Lung (tissue), 12 donors: ENCODE measurements around the gene ADAD2. TPM values are rescaled to one million over a fixed set of nuclear protein-coding genes. Genes with fewer than 3 reads are reported as not detected.

ENCODE experiments used
- ATAC-seq: fragments of 200-7000 bp; cut with Tn5 transposase; one replicate; pipeline ENCODE4 v1.9.1; 2020; ENCODE audit warnings: moderate number of reproducible peaks; ENCODE audit not compliant: insufficient read depth, low FRiP score
- DNase-seq, 3 donors: peaks; one replicate each; pipeline ENCODE4 v3.0.0-alpha.2; 2013 to 2017
- H3K27ac ChIP-seq, 2 donors: one replicate each; pipeline ENCODE4 v1.5.1; 2013; ENCODE audit warnings: mild to moderate bottlenecking in 2 of 2, moderate library complexity in 2 of 2, control low read depth in 1 of 2, inconsistent platforms in 1 of 2, low read depth in 1 of 2, low read length in 1 of 2
- H3K27me3 ChIP-seq, 3 donors: one replicate each; pipeline ENCODE4 v1.5.1; 2013; ENCODE audit warnings: low read length in 2 of 3; ENCODE audit not compliant: control insufficient read depth in 3 of 3, insufficient read depth in 3 of 3
- H3K36me3 ChIP-seq, 4 donors: one replicate each; pipeline ENCODE4 v1.5.1; 2013; ENCODE audit warnings: low read length in 4 of 4, mild to moderate bottlenecking in 1 of 4, moderate library complexity in 1 of 4; ENCODE audit not compliant: control insufficient read depth in 4 of 4, insufficient read depth in 4 of 4
- H3K4me1 ChIP-seq, 5 donors: one replicate each; pipeline ENCODE4 v1.5.1; 2013; ENCODE audit warnings: low read length in 5 of 5, mild to moderate bottlenecking in 2 of 5, moderate library complexity in 1 of 5; ENCODE audit not compliant: control insufficient read depth in 5 of 5, insufficient read depth in 5 of 5
- H3K4me3 ChIP-seq: one replicate; pipeline ENCODE4 v1.5.1; 2013; ENCODE audit warnings: mild to moderate bottlenecking, control low read depth, moderate library complexity
- H3K9ac ChIP-seq, 2 donors: one replicate each; pipeline ENCODE4 v1.5.1; 2013; ENCODE audit warnings: low read length in 2 of 2, control low read depth in 1 of 2; ENCODE audit not compliant: insufficient read depth in 1 of 2
- H3K9me3 ChIP-seq, 4 donors: one replicate each; pipeline ENCODE4 v1.5.1; 2013; ENCODE audit warnings: low read length in 3 of 4, mild to moderate bottlenecking in 1 of 4, moderate library complexity in 1 of 4; ENCODE audit not compliant: control insufficient read depth in 4 of 4, insufficient read depth in 3 of 4
- WGBS, 2 donors: extraction: QIAGEN DNeasy Blood & Tissue Kit; methylation state at CpG; one replicate each; pipeline ENCODE4 v1.1.7; 2013; 5-methylcytosine and 5-hydroxymethylcytosine counted together
- polyA plus RNA-seq, 2 donors: library from polyadenylated mRNA; stranded (reverse); fragments of 200-250 nt; gene quantifications; one replicate each; pipeline ENCODE4 v1.2.1, GENCODE V29; 2013
- total RNA-seq, 2 donors: library from RNA; depleted of rRNA in 1 of 2; stranded (reverse); fragments of >200 nt in 1 of 2; gene quantifications; one replicate each; pipeline ENCODE4 v1.2.1, GENCODE V29; 2014 to 2021
- TF ChIP-seq, protein P1 (sequence below): IDR thresholded peaks from 2 replicates; pipeline ENCODE4 v1.5.1; 2012; ENCODE audit warnings: mild to moderate bottlenecking; ENCODE audit errors: control extremely low read depth, extremely low read depth
- donor health status: control.
- donor health status: control.
- donor health status: Bipolar disorder and iron deficiency.
- donor health status: healthy.
- donor health status: DM: yes; HTN: yes; CAD: no.

The ADAD2 gene
- total and polyA plus RNA-seq, 4 donors: 0.06 to 0.83 (median 0.42) TPM

DNA sequence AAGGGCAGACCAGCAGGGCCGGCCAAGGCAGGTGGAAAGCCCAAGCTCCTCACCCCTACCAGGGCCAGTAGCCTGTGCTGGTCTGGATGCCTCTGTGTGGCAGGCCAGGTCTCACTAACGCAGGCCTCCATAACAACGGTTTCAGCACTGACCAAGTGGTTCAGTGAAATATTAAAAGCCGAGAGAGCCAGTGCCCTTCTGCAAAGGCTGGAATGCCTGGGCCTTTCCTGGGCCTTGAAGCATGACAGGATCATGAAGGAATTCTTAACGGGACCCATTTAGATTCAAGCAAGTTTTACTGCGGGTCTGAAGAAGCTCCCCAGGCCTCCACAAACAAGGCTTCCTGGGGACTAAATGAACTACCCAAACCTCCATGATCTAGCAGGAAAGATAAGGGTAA, 16.3 kb downstream of the ADAD2 start:
- Histone ChIP-seq H3K9me3 (peaks cover 0 to 1% (median 0%) of the 10 kb centered on the region in 4 donors), H3K4me3 (no peak overlapping the region), H3K9ac (no peak overlapping the region), H3K36me3 (no peaks in the 10 kb centered on the region), H3K27me3 (no peaks in the 10 kb centered on the region), H3K4me1 (no peaks in the 10 kb centered on the region), H3K27ac (no peak overlapping the region)
- 65 to 81% methylated on average over 6 of the region's 6 CpGs for WGBS, 2 donors
- DNase-seq: no peak
- TF ChIP-seq, protein P1, sequence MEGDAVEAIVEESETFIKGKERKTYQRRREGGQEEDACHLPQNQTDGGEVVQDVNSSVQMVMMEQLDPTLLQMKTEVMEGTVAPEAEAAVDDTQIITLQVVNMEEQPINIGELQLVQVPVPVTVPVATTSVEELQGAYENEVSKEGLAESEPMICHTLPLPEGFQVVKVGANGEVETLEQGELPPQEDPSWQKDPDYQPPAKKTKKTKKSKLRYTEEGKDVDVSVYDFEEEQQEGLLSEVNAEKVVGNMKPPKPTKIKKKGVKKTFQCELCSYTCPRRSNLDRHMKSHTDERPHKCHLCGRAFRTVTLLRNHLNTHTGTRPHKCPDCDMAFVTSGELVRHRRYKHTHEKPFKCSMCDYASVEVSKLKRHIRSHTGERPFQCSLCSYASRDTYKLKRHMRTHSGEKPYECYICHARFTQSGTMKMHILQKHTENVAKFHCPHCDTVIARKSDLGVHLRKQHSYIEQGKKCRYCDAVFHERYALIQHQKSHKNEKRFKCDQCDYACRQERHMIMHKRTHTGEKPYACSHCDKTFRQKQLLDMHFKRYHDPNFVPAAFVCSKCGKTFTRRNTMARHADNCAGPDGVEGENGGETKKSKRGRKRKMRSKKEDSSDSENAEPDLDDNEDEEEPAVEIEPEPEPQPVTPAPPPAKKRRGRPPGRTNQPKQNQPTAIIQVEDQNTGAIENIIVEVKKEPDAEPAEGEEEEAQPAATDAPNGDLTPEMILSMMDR: no peak
- no peak for ATAC-seq

DNA sequence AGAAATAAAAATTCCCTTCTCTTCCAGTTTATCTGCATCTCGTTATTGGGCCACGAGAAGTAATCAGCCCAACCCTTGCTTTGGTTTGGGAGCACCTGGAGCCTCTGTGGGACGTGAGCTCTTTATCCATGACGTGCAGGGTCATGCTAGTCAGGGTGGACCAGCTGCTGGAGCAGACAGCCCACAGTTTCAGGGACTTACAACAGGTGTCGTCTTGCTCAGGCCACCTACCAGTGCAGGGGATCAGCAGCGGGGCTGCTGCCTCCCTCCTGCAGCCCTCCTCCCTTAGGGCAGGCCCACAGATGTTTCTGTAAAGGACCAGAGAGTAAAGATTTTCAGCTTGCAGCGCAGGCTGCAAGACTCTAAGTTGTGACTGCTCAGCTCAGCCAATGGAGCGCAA, 16.9 kb downstream of the ADAD2 start:
- Histone ChIP-seq H3K9me3 (peaks cover 0 to 1% (median 0%) of the 10 kb centered on the region in 4 donors), H3K27me3 (no peaks in the 10 kb centered on the region), H3K9ac (no peak overlapping the region), H3K4me1 (no peaks in the 10 kb centered on the region), H3K27ac (no peak overlapping the region), H3K36me3 (no peaks in the 10 kb centered on the region), H3K4me3 (no peak overlapping the region)
- WGBS, 2 donors: 83 to 87% methylated on average over 8 of the region's 8 CpGs
- ATAC-seq (no peak), DNase-seq (no peak)
- TF ChIP-seq, protein P1: no peak

DNA sequence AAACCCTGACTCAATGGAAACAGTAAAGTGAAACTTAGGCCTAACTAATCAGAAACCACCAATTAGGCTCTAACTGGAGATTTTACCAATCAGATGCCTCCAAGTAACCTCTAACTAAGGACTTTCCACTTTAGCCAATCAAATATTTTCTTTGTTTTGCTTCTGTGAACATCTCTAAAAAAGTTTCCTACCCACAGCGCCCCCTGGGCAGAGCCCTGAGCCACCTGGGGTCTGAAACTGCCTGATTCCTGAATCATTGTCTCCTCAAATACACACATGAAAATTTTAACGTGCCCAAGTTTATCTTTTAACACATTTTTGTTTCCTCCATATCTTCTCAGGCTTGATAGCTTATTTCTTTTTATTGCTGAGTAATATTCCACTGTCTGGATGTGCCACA, 19.0 kb downstream of the ADAD2 start:
- no peaks in the 10 kb centered on the region for H3K36me3 ChIP-seq
- DNase-seq (no peak), ATAC-seq (no peak)
- H3K9ac ChIP-seq: no peak overlapping the region
- TF ChIP-seq, protein P1: no peak
- no peak overlapping the region for H3K4me3 ChIP-seq
- H3K27ac ChIP-seq: no peak overlapping the region
- H3K4me1 ChIP-seq: no peaks in the 10 kb centered on the region
- peaks cover 0 to 1% (median 0%) of the 10 kb centered on the region in 4 donors for H3K9me3 ChIP-seq
- H3K27me3 ChIP-seq: no peaks in the 10 kb centered on the region
- 76 to 83% methylated on average over 2 of the region's 2 CpGs for WGBS, 2 donors

DNA sequence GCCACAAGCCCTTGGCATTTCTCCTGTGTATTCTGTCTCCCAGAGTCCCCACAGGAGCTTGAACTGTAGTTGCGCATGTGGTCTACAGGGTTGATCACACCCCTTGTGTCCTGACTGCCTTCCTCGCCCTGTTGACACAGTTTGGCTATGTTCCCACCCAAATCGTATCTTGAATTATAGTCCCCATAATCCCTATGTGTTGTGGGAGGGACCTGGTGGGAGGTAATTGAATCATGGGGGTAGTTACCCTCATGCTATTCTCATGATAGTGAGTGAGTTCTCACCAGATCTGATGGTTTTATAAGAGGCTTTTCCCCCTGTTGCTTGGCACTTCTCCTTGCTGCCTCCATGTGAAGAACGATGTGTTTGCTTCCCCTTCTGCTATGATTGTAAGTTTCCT, 21.2 kb downstream of the ADAD2 start:
- TF ChIP-seq, protein P1: no peak
- no peak overlapping the region for H3K9ac ChIP-seq
- peaks cover 0 to 1% (median 0%) of the 10 kb centered on the region in 4 donors for H3K9me3 ChIP-seq
- no peak overlapping the region for H3K4me3 ChIP-seq
- no peaks in the 10 kb centered on the region for H3K36me3 ChIP-seq
- 62 to 64% methylated on average over 4 of the region's 4 CpGs for WGBS, 2 donors
- ATAC-seq: no peak
- DNase-seq: no peak
- no peaks in the 10 kb centered on the region for H3K27me3 ChIP-seq
- no peak overlapping the region for H3K27ac ChIP-seq
- H3K4me1 ChIP-seq: no peaks in the 10 kb centered on the region
